OCI-LY1 (cell line): ENCODE measurements around the gene DDIT4.
"Not testable (repeated sequence)": the region's sequence is repeated elsewhere in the genome, so short reads cannot be mapped to it uniquely, and the experiment has no call there.

Experiments used
- H2AFZ ChIP-seq: fragments of 200-600 bp; sonication (generic), shearing (Covaris generic); 2 replicates; pipeline ENCODE4 v1.6.0; 2014; ENCODE audit warnings: antibody characterized with exemption, mild to moderate bottlenecking, low read length
- H3F3A ChIP-seq: fragments of 200-600 bp; sonication (generic), shearing (Covaris generic); 2 replicates; pipeline ENCODE4 v1.6.0; 2014; ENCODE audit warnings: mild to moderate bottlenecking, antibody characterized with exemption, low read length, moderate library complexity; ENCODE audit not compliant: insufficient read depth
- H3K27ac ChIP-seq: fragments of 200-600 bp; sonication (generic); 2 replicates; pipeline ENCODE4 v1.5.1; 2014; ENCODE audit warnings: low read length, mixed run types, mild to moderate bottlenecking, low read depth; ENCODE audit not compliant: poor library complexity, severe bottlenecking
- H3K27me3 ChIP-seq: fragments of 200-600 bp; sonication (generic); 2 replicates; pipeline ENCODE4 v1.6.0; 2014; ENCODE audit warnings: antibody characterized with exemption, mild to moderate bottlenecking, low read length, moderate library complexity; ENCODE audit not compliant: insufficient read depth
- H3K36me3 ChIP-seq: fragments of 200-600 bp; sonication (generic); 2 replicates; pipeline ENCODE4 v1.6.1; 2014; ENCODE audit warnings: mild to moderate bottlenecking, antibody characterized with exemption, low read length, moderate library complexity, mixed read lengths; ENCODE audit not compliant: insufficient read depth
- H3K4me1 ChIP-seq: fragments of 200-600 bp; sonication (generic); 2 replicates; pipeline ENCODE4 v1.5.1; 2014; ENCODE audit warnings: mild to moderate bottlenecking, low read length, moderate library complexity; ENCODE audit not compliant: insufficient read depth, severe bottlenecking
- H3K4me2 ChIP-seq: fragments of 200-600 bp; sonication (generic), shearing (Covaris generic); 2 replicates; pipeline ENCODE4 v1.6.1; 2014; ENCODE audit warnings: low read length
- H3K4me3 ChIP-seq: fragments of 200-600 bp; sonication (generic); 2 replicates; pipeline ENCODE4 v1.5.1; 2014; ENCODE audit warnings: low read length, low read depth, mild to moderate bottlenecking, mixed read lengths; ENCODE audit not compliant: poor library complexity, severe bottlenecking
- H3K79me2 ChIP-seq: fragments of 200-600 bp; shearing (Covaris generic); 2 replicates; pipeline ENCODE4 v1.6.1; 2016; ENCODE audit warnings: mixed run types, low read length, mixed read lengths; ENCODE audit not compliant: insufficient read depth
- H3K9ac ChIP-seq: fragments of 200-600 bp; sonication (generic), shearing (Covaris generic); 2 replicates; pipeline ENCODE4 v1.6.1; 2014; ENCODE audit warnings: mild to moderate bottlenecking, low read length, mixed read lengths
- H3K9me2 ChIP-seq: fragments of 200-600 bp; sonication (generic), shearing (Covaris generic); 2 replicates; pipeline ENCODE4 v1.6.1; 2014; ENCODE audit warnings: low read depth, mild to moderate bottlenecking, low read length, mixed read lengths
- H3K9me3 ChIP-seq: fragments of 200-600 bp; shearing (Covaris generic); 2 replicates; pipeline ENCODE4 v1.6.1; 2014; ENCODE audit warnings: low read length, mixed read lengths
- H4K20me1 ChIP-seq: fragments of 200-600 bp; sonication (generic), shearing (Covaris generic); 2 replicates; pipeline ENCODE4 v1.6.0; 2016; ENCODE audit warnings: mild to moderate bottlenecking, low read length; ENCODE audit not compliant: insufficient read depth
- CTCF ChIP-seq: fragments of 200-600 bp; sonication (generic), shearing (Covaris generic); IDR thresholded peaks from 2 replicates; pipeline ENCODE4 v1.5.1; 2017; ENCODE audit warnings: mild to moderate bottlenecking, antibody characterized with exemption, low read length, moderate library complexity, mixed read lengths
- EZH2 ChIP-seq: fragments of 200-600 bp; sonication (generic), shearing (Covaris generic); IDR thresholded peaks from 2 replicates; pipeline ENCODE4 v1.8.0; 2017; ENCODE audit warnings: borderline replicate concordance, mixed run types, mild to moderate bottlenecking, antibody characterized with exemption, low read length, moderate library complexity, mixed read lengths

DDIT4 gene

DNA sequence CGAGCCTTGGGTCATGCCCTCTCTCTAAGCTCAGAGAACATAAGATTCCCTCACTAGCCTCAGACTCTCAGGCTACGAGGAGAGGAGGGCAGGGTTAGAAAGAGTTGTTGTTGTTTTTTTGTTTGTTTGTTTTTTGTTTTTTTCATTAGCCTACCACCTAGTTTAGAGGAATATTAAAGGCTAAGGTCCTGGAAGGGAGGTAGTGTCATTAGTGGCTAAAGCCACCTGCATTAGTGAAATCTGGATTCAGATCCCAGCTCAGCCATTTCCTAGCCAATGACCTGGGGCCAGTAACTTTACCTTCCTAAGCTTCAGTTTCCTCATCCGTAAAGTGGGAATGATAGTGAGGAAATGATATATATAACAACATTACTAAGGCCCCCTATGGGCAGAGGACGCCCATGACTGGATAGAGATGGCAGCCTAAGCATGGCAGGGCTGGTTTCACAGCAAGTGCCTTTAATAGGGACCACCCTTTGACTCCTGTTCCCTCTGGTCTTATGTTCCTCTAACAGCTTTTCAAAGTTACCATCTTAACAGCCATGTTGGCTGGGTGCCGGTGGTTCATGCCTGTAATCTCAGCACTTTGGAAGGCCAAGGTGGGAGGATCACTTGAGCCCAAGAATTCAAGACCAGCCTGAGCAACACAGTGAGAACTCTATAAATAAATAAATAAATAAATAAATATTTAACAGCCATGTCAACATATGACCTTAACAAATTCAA is 5.1 kb downstream of the DDIT4 start:
- Histone ChIP-seq H3F3A (peaks cover 9% of the 10 kb centered on the region; the same call in 1 of the 2 replicates), H3K9me2 (no peaks in the 10 kb centered on the region), H3K79me2 (no peaks in the 10 kb centered on the region), H2AFZ (no peak overlapping the region), H4K20me1 (no peaks in the 10 kb centered on the region), H3K4me3 (no peak overlapping the region), H3K9me3 (no peaks in the 10 kb centered on the region), H3K36me3 (peaks cover 25% of the 10 kb centered on the region), H3K27me3 (no peaks in the 10 kb centered on the region), H3K4me1 (peaks cover 17% of the 10 kb centered on the region), H3K27ac (peak overlapping the region; percentile 9), H3K9ac (no peak overlapping the region), H3K4me2 (no peak overlapping the region)
- TF ChIP-seq CTCF = peak; percentile 48; the same call in 1 of the 2 replicates
- TF ChIP-seq EZH2 = no peak

DNA sequence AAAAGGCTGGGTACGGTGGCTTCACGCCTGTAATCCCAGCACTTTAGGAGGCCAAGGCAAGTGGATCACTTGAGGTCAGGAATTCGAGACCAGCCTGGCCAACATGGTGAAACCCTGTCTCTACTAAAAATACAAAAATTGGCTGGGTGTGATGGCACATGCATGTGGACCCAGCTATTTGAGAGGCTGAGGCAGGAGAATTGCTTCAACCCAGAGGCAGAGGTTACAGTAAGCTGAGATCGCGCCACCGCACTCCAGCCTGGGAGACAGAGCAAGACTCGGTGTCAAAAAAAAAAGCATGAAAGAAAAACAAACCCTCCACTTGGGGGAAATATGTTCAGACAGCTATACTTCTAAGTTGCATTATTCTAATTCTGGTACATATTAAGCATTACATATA is 5.9 kb downstream of the DDIT4 start:
- H3K27ac ChIP-seq, H3K9me2 ChIP-seq: not testable (repeated sequence)

DNA sequence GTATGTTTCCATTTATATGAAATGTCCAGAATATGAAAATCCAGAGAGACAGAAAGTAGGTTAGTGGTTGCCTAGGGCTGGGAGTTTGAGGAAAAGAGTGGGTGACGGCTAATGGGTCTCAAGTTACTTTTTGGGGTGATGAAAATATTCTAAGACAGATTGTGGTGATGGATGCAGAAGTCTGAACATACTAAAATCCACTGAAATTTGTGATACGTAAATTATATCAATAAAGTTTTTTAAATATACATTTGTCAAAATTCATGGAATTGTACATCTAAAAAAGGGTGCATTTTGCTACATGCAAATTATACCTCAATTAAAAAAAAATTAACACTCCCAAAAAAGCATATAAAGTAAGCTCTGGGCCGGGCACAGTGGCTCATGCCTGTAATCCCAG is 9.4 kb downstream of the DDIT4 start:
- Histone ChIP-seq H3K4me1 (peaks cover 18% of the 10 kb centered on the region), H4K20me1 (no peaks in the 10 kb centered on the region), H3K27me3 (no peaks in the 10 kb centered on the region), H3K9me3 (no peaks in the 10 kb centered on the region), H3K27ac (no peak overlapping the region), H3K79me2 (no peaks in the 10 kb centered on the region), H3K4me2 (no peak overlapping the region), H2AFZ (no peak overlapping the region), H3K9me2 (no peaks in the 10 kb centered on the region), H3K36me3 (no peaks in the 10 kb centered on the region; the same call in 1 of the 2 replicates), H3F3A (no peaks in the 10 kb centered on the region), H3K9ac (no peak overlapping the region), H3K4me3 (no peak overlapping the region)
- TF ChIP-seq EZH2 (no peak), CTCF (no peak)

More for the DNA sequence above, 5.9 kb downstream of the DDIT4 start:
- not testable (repeated sequence) for H3K79me2 ChIP-seq, H2AFZ ChIP-seq, H4K20me1 ChIP-seq, H3K9me3 ChIP-seq, H3K4me2 ChIP-seq, H3F3A ChIP-seq, H3K9ac ChIP-seq, H3K4me3 ChIP-seq, H3K27me3 ChIP-seq
- peaks cover 18% of the 10 kb centered on the region for H3K36me3 ChIP-seq
- peaks cover 17% of the 10 kb centered on the region for H3K4me1 ChIP-seq
